K562 (cell line): Measurements from ENCODE around the gene FES. TPM values are rescaled to one million over a fixed set of nuclear protein-coding genes. Genes with fewer than 3 reads are reported as not detected.

ENCODE experiments used
- CREB3L1 ChIP-seq: fragments of 450-650 bp; IDR thresholded peaks from 2 replicates; pipeline ENCODE4 v1.6.1; 2014; ENCODE audit warnings: low read depth, mild to moderate bottlenecking, moderate library complexity, borderline replicate concordance
- LEF1 ChIP-seq: fragments of 450-650 bp; IDR thresholded peaks from 2 replicates; pipeline ENCODE4 v1.6.1; 2016; ENCODE audit warnings: mild to moderate bottlenecking
- MECOM ChIP-seq: fragments of 250-450 bp; sonication (Bioruptor Pico); IDR thresholded peaks from 2 replicates; pipeline ENCODE4 v1.8.0; 2022; ENCODE audit warnings: inconsistent platforms
- POLR3G ChIP-seq: IDR thresholded peaks from 2 replicates; pipeline ENCODE4 v1.6.1; 2011; ENCODE audit not compliant: insufficient read length, insufficient replicate concordance; ENCODE audit errors: extremely low read depth
- ZNF175 ChIP-seq: fragments of 200-800 bp; sonication (Bioruptor generic); IDR thresholded peaks from 2 replicates; pipeline ENCODE4 v1.6.1; 2016; ENCODE audit warnings: low read depth, mild to moderate bottlenecking, missing genetic modification characterization, missing compliant biosample characterization
- ZNF197 ChIP-seq: fragments of 200-800 bp; sonication (Bioruptor generic); IDR thresholded peaks from 2 replicates; pipeline ENCODE4 v1.6.1; 2016; ENCODE audit warnings: low read depth, missing genetic modification characterization, missing compliant biosample characterization
- ZNF354B ChIP-seq: fragments of 250-450 bp; sonication (Bioruptor Pico); IDR thresholded peaks from 2 replicates; pipeline ENCODE4 v1.4.0; 2020
- ZNF639 ChIP-seq, 2 experiments: fragments of 200-800 bp in 1 of 2; sonication (Bioruptor generic) in 1 of 2; sonication (generic) in 1 of 2; formaldehyde crosslinking in 1 of 2; IDR thresholded peaks in 1 of 2; conservative IDR thresholded peaks in 1 of 2; 2 replicates each; pipeline versions ENCODE4 v1.5.0 to v1.6.1; 2016 to 2020; ENCODE audit warnings: missing compliant biosample characterization in 1 of 2, missing genetic modification characterization in 1 of 2, missing genetic modification reagents in 1 of 2
- ZNF644 ChIP-seq: fragments of 200-800 bp; sonication (Bioruptor generic); IDR thresholded peaks from 2 replicates; pipeline ENCODE4 v1.6.1; 2016; ENCODE audit warnings: low read depth, missing genetic modification characterization, missing compliant biosample characterization
- polyA plus RNA-seq, 8 experiments: library from polyadenylated mRNA; depleted of rRNA in 4 of 8; stranded (reverse) in 5 of 8; unstranded in 3 of 8; fragments of >200 nt; fragmentation: Nextera tagmentation in 2 of 8; fragmentation: Illumina TruSeq in 1 of 8; extraction: Ambion mirVana in 2 of 8; extraction: Trizol in 1 of 8; gene quantifications; 2 replicates each; pipeline versions ENCODE4 v1.2.1 to v1.2.3, GENCODE V29; 2011 to 2014; ENCODE audit warnings: inconsistent platforms in 1 of 8, missing spikeins in 1 of 8
- total RNA-seq, 7 experiments: library from RNA; depleted of rRNA in 6 of 7; stranded (reverse); fragments of >200 nt in 6 of 7; fragmentation: Illumina TruSeq in 2 of 7; extraction: Trizol in 2 of 7; gene quantifications; 2 replicates each; pipeline versions ENCODE4 v1.2.1 to v1.2.3, GENCODE V29; 2011 to 2021; ENCODE audit warnings: low replicate concordance in 1 of 7
- TF ChIP-seq, protein P1 (sequence below): sonication (generic); formaldehyde crosslinking; IDR thresholded peaks from 2 replicates; pipeline ENCODE4 v1.8.0; 2022; ENCODE audit warnings: mild to moderate bottlenecking, missing genetic modification reagents
- TF ChIP-seq, protein P2 (sequence below): IDR thresholded peaks from 2 replicates; pipeline ENCODE4 v1.6.1; 2016; ENCODE audit warnings: missing genetic modification characterization, missing compliant biosample characterization

The FES gene
- total and polyA plus RNA-seq, 9 of the 15 experiments (the other 6 are each of a cell fraction or from before 2014, with no cell fraction given), result 0.38 to 2.6 (median 0.82) TPM

- TF ChIP-seq ZNF175 (no peak), CREB3L1 (no peak), MECOM (no peak), ZNF639 (CRISPR knock-in tag; conservative IDR thresholded peaks at IDR 0.05 in 1 of 2, IDR thresholded peaks at IDR 0.05 in 1 of 2) (no peak), LEF1 (no peak), ZNF354B (CRISPR knock-in tag) (no peak), POLR3G (no peak), ZNF644 (no peak), ZNF197 (no peak)
- TF ChIP-seq, protein P1, sequence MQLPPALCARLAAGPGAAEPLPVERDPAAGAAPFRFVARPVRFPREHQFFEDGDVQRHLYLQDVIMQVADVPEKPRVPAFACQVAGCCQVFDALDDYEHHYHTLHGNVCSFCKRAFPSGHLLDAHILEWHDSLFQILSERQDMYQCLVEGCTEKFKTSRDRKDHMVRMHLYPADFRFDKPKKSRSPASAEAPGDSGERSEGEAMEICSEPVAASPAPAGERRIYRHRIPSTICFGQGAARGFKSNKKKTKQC (CRISPR knock-in tag), result no peak
- TF ChIP-seq, protein P2, sequence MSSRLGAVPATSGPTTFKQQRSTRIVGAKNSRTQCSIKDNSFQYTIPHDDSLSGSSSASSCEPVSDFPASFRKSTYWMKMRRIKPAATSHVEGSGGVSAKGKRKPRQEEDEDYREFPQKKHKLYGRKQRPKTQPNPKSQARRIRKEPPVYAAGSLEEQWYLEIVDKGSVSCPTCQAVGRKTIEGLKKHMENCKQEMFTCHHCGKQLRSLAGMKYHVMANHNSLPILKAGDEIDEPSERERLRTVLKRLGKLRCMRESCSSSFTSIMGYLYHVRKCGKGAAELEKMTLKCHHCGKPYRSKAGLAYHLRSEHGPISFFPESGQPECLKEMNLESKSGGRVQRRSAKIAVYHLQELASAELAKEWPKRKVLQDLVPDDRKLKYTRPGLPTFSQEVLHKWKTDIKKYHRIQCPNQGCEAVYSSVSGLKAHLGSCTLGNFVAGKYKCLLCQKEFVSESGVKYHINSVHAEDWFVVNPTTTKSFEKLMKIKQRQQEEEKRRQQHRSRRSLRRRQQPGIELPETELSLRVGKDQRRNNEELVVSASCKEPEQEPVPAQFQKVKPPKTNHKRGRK (tag), result no peak
Observed at GRCh38 chr15:90934949-90935751, 50.8 kb downstream of the FES start, which contains the start of gene UNC45A (continued).
